Measurements from ENCODE around the gene ITGB1. TPM values are rescaled to one million over a fixed set of nuclear protein-coding genes. Genes with fewer than 3 reads are reported as not detected.

ITGB1 gene
- total and polyA plus RNA-seq, 10 of the 15 experiments (the other 5 are each of a cell fraction or from before 2014, with no cell fraction given), result 2.8 to 20.7 (median 10.4) TPM

DNA sequence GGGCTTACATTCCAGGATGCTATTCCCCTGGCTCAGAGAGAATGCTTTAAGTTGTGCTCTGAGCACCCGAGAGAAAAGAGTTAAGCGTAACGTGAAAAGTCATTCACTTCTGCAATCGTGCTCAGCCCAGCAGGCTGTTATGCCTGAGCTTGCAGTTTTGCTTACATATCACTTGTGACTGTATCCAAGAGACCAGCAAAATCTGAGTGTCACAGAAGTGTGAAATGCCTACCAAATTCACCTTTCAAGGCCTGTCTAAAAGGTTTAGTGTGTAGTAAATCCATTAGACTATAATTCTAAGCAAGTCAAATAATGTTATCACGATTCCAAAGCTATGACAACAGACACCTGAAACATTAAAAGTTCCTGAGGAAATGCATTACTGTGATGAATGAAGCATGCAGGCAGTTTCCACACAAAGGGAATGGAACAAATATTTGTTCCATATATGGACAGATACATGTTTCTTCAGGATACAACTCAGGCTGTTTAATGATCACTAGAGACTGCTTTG is 20.1 kb downstream of the ITGB1 start:
- intact Hi-C loops (cut with micrococcal nuclease; ENCODE audit: unreplicated experiment) (no loop called here), in situ Hi-C loops (cut with MboI) (no loop called here)
- Histone ChIP-seq H3K27ac (ENCODE audit: control insufficient read depth, insufficient read depth) (0 out of 2 replicates have a peak overlapping the region, but pooled peaks have one; percentile 13), H3K36me3 (ENCODE audit: control insufficient read depth in 2 of 2, insufficient read depth in 2 of 2, low read length in 1 of 2) (no peaks in the 10 kb centered on the region; a peak in 2 of 4 replicates), H3K4me1 (ENCODE audit: control insufficient read depth, insufficient read depth, low read length) (peaks cover 32% of the 10 kb centered on the region), H3K27me3 (replicated peaks in 1 of 2; ENCODE audit: control insufficient read depth in 2 of 2, insufficient read depth in 2 of 2, low read length in 1 of 2) (no peaks in the 10 kb centered on the region), H4K20me1 (ENCODE audit: control insufficient read depth, insufficient read depth) (no peaks in the 10 kb centered on the region), H2AFZ (ENCODE audit: control insufficient read depth, low read depth, low read length) (peak overlapping the region; percentile 35; the same call in 1 of the 2 replicates), H3K4me2 (ENCODE audit: control insufficient read depth, insufficient read depth) (peak overlapping the region; percentile 64), H3K9me3 (replicated peaks; ENCODE audit: control insufficient read depth, insufficient read depth, low read length) (no peaks in the 10 kb centered on the region), H3K4me3 (no peak overlapping the region), H3K9ac (ENCODE audit: control insufficient read depth, insufficient read depth, low read length) (no peak overlapping the region), H3K79me2 (ENCODE audit: control insufficient read depth, insufficient read depth, low read length) (peaks cover 28% of the 10 kb centered on the region)
- ATAC-seq (peak; percentile 43; the same call in 2 of the 3 replicates), FAIRE-seq (no peak), DNase-seq (ENCODE audit: low read depth, low spot score) (no peak)
- BruUV-seq (replicated peaks), result no TSS peak
- ChIA-PET POLR2A (no interaction called here), SMC1A (ENCODE audit: uncharacterized antibody, unreplicated experiment) (interaction anchor here (1.1 kb wide), 1 partner anchor 9 kb away, joined by 3 read pairs; no protein-coding TSS in a partner anchor), CTCF (interaction anchor here (1.3 kb wide), 1 partner anchor 19 kb away, joined by 3 read pairs; no protein-coding TSS in a partner anchor), RAD21 (ENCODE audit: unreplicated experiment) (no interaction called here)
- 65% methylated on average over 5 of the region's 5 CpGs for WGBS (ENCODE audit: insufficient coverage, insufficient replicate concordance, low lambda C conversion rate, missing lambda C conversion rate)
- TF ChIP-seq TAF1 (IDR thresholded peaks at IDR 0.05; ENCODE audit: borderline replicate concordance, low read depth, low read length), result no peak
- no peak for TF ChIP-seq E4F1 (IDR thresholded peaks at IDR 0.05; ENCODE audit: borderline replicate concordance, partially characterized antibody)
- no peak for TF ChIP-seq TCF7 (IDR thresholded peaks at IDR 0.05; ENCODE audit: borderline replicate concordance)
- TF ChIP-seq MYB (IDR thresholded peaks at IDR 0.05; ENCODE audit: borderline replicate concordance, low read depth, low read length), result no peak
- TF ChIP-seq, protein P1, sequence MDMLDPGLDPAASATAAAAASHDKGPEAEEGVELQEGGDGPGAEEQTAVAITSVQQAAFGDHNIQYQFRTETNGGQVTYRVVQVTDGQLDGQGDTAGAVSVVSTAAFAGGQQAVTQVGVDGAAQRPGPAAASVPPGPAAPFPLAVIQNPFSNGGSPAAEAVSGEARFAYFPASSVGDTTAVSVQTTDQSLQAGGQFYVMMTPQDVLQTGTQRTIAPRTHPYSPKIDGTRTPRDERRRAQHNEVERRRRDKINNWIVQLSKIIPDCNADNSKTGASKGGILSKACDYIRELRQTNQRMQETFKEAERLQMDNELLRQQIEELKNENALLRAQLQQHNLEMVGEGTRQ (IDR thresholded peaks at IDR 0.05; ENCODE audit: borderline replicate concordance, low read depth, low read length), result no peak
- TF ChIP-seq REST (IDR thresholded peaks at IDR 0.05; ENCODE audit: low read depth, low read length), result no peak
- TF ChIP-seq SPI1 (IDR thresholded peaks at IDR 0.05; ENCODE audit: borderline replicate concordance, insufficient read depth, low read depth, low read length), result no peak
- no peak for TF ChIP-seq ZZZ3 (IDR thresholded peaks at IDR 0.05; ENCODE audit: control insufficient read depth, insufficient read length, low read depth)
- TF ChIP-seq, protein P2, sequence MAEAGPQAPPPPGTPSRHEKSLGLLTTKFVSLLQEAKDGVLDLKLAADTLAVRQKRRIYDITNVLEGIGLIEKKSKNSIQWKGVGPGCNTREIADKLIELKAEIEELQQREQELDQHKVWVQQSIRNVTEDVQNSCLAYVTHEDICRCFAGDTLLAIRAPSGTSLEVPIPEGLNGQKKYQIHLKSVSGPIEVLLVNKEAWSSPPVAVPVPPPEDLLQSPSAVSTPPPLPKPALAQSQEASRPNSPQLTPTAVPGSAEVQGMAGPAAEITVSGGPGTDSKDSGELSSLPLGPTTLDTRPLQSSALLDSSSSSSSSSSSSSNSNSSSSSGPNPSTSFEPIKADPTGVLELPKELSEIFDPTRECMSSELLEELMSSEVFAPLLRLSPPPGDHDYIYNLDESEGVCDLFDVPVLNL (IDR thresholded peaks at IDR 0.05; ENCODE audit: low read depth, low read length), result no peak
- TF ChIP-seq KAT2A (conservative IDR thresholded peaks at IDR 0.05; ENCODE audit: control insufficient read depth, low read depth, low read length), result no peak
- TF ChIP-seq CEBPB (IDR thresholded peaks at IDR 0.05; ENCODE audit: borderline replicate concordance in 1 of 2, low read depth in 2 of 2, low read length in 2 of 2), result no peak
- TF ChIP-seq, protein P3, sequence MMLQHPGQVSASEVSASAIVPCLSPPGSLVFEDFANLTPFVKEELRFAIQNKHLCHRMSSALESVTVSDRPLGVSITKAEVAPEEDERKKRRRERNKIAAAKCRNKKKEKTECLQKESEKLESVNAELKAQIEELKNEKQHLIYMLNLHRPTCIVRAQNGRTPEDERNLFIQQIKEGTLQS (IDR thresholded peaks at IDR 0.05; ENCODE audit: borderline replicate concordance, extremely low read depth, low read depth, low read length), result no peak
- no peak for TF ChIP-seq CBX5 (IDR thresholded peaks at IDR 0.05; ENCODE audit: low read depth)
